HCT116 (cell line): ENCODE data around the gene WDPCP. TPM values are rescaled to one million over a fixed set of nuclear protein-coding genes. Genes with fewer than 3 reads are reported as not detected.

Experiments used
- ATAC-seq: fragments of 200-7000 bp; cut with Tn5 transposase; 2 replicates; pipeline ENCODE4 v1.9.1; 2020; ENCODE audit warnings: mild to moderate bottlenecking, moderate library complexity
- BruUV-seq: library from RNA; stranded (reverse); fragments of 400-500 nt; replicated peaks from 2 replicates; lab custom pipeline; 2021; lab: Mats Ljungman, UMichigan
- CTCF ChIA-PET: fragments of 300-600 bp; sonication (Branson Sonifier 250); formaldehyde crosslinking; loops from one replicate; lab custom pipeline; 2021; ENCODE audit warnings: antibody characterized with exemption; lab: Charles Lee
- POLR2A ChIA-PET: fragments of 300-600, 350-600 bp; sonication (Branson Sonifier 250); formaldehyde crosslinking; loops from one replicate; lab custom pipeline; 2021; ENCODE audit warnings: antibody characterized with exemption; lab: Charles Lee
- RAD21 ChIA-PET, 2 experiments: fragments of 300-600 bp; sonication (Branson Sonifier 250); formaldehyde crosslinking; loops; one replicate each; lab custom pipeline; 2023; ENCODE audit warnings: low total read pairs in 2 of 2; ENCODE audit not compliant: uncharacterized antibody in 2 of 2, unreplicated experiment in 2 of 2, low non-redundant PET in 1 of 2; lab: Charles Lee
- DNase-seq: peaks from one replicate; pipeline ENCODE4 v3.0.0-alpha.2; 2010; ENCODE audit warnings: low read depth, low spot score
- H2AFZ ChIP-seq: fragments of 200-600 bp; shearing (Covaris generic), sonication (generic); 2 replicates; pipeline ENCODE4 v1.6.1; 2017; ENCODE audit warnings: low read depth, mixed run types, mixed read lengths, antibody characterized with exemption, low read length; ENCODE audit not compliant: poor library complexity, severe bottlenecking
- H3K27ac ChIP-seq: 2 replicates; pipeline ENCODE4 v1.5.1; 2012; ENCODE audit warnings: low read depth, low read length
- H3K27me3 ChIP-seq: fragments of 200-600 bp; sonication (generic); 2 replicates; pipeline ENCODE4 v1.6.1; 2016; ENCODE audit warnings: mixed run types, low read length, mixed read lengths; ENCODE audit not compliant: insufficient read depth
- H3K36me3 ChIP-seq, 2 experiments: fragments of 200-500 bp in 1 of 2; fragments of 200-600 bp in 1 of 2; sonication (Bioruptor generic) in 1 of 2; sonication (generic) in 1 of 2; 2 replicates each; pipeline versions ENCODE4 v1.5.1 to v1.6.1; 2014 to 2016; ENCODE audit warnings: low read length in 2 of 2, inconsistent platforms in 1 of 2, mixed read lengths in 1 of 2, mixed run types in 1 of 2; ENCODE audit not compliant: insufficient read depth in 2 of 2, control insufficient read depth in 1 of 2
- H3K4me1 ChIP-seq, 2 experiments: fragments of 200-600 bp in 1 of 2; sonication (generic) in 1 of 2; 2 replicates each; pipeline versions ENCODE4 v1.5.1 to v1.6.1; 2012 to 2017; ENCODE audit warnings: low read length in 2 of 2, inconsistent platforms in 1 of 2, mild to moderate bottlenecking in 1 of 2, mixed read lengths in 1 of 2, mixed run types in 1 of 2, moderate library complexity in 1 of 2; ENCODE audit not compliant: insufficient read depth in 2 of 2, control insufficient read depth in 1 of 2
- H3K4me2 ChIP-seq: fragments of 200-600 bp; sonication (generic); 2 replicates; pipeline ENCODE4 v1.6.1; 2017; ENCODE audit warnings: mixed run types, low read length, mixed read lengths
- H3K4me3 ChIP-seq, 2 experiments: fragments of 200-600 bp in 1 of 2; sonication (generic) in 1 of 2; replicated peaks in 1 of 2; 2 replicates each; pipeline ENCODE4 v1.5.1; 2011 to 2016; ENCODE audit warnings: low read length in 2 of 2, control low read depth in 1 of 2, low read depth in 1 of 2, mild to moderate bottlenecking in 1 of 2, mixed read lengths in 1 of 2, mixed run types in 1 of 2
- H3K79me2 ChIP-seq: fragments of 200-600 bp; sonication (generic); 2 replicates; pipeline ENCODE4 v1.6.1; 2017; ENCODE audit warnings: mild to moderate bottlenecking, mixed run types, low read length, moderate library complexity, mixed read lengths; ENCODE audit not compliant: insufficient read depth
- H3K9ac ChIP-seq: fragments of 200-600 bp; sonication (generic); 2 replicates; pipeline ENCODE4 v1.6.1; 2016; ENCODE audit warnings: low read length, mixed read lengths
- H3K9me2 ChIP-seq: fragments of 200-600 bp; sonication (generic), shearing (Covaris generic); 2 replicates; pipeline ENCODE4 v1.6.1; 2017; ENCODE audit warnings: mixed run types, mild to moderate bottlenecking, moderate library complexity; ENCODE audit not compliant: insufficient read depth
- H3K9me3 ChIP-seq, 2 experiments: fragments of 200-500 bp in 1 of 2; fragments of 200-600 bp in 1 of 2; sonication (Bioruptor generic) in 1 of 2; sonication (generic) in 1 of 2; 2 replicates each; pipeline ENCODE4 v1.6.1; 2014 to 2017; ENCODE audit warnings: low read length in 2 of 2, mixed read lengths in 2 of 2, inconsistent platforms in 1 of 2, low read depth in 1 of 2, mild to moderate bottlenecking in 1 of 2, mixed run types in 1 of 2, moderate library complexity in 1 of 2; ENCODE audit not compliant: control insufficient read depth in 1 of 2, insufficient read depth in 1 of 2
- H4K20me1 ChIP-seq: fragments of 200-600 bp; sonication (generic), shearing (Covaris generic); 2 replicates; pipeline ENCODE4 v1.6.1; 2017; ENCODE audit warnings: mixed run types, mild to moderate bottlenecking, moderate library complexity; ENCODE audit not compliant: insufficient read depth
- CBX3 ChIP-seq: IDR thresholded peaks from 2 replicates; pipeline ENCODE4 v1.6.1; 2012; ENCODE audit warnings: low read depth
- CEBPB ChIP-seq: IDR thresholded peaks from 2 replicates; pipeline ENCODE4 v1.6.1; 2012; ENCODE audit warnings: low read depth
- EGR1 ChIP-seq: IDR thresholded peaks from 2 replicates; pipeline ENCODE4 v1.6.1; 2012; ENCODE audit warnings: low read depth
- ELF1 ChIP-seq: IDR thresholded peaks from 2 replicates; pipeline ENCODE4 v1.6.1; 2012; ENCODE audit warnings: low read depth, borderline replicate concordance
- EZH2 ChIP-seq: fragments of 200-600 bp; sonication (generic); IDR thresholded peaks from 2 replicates; pipeline ENCODE4 v1.6.1; 2017; ENCODE audit warnings: antibody characterized with exemption, mixed run types
- POLR2A ChIP-seq: IDR thresholded peaks from 2 replicates; pipeline ENCODE4 v1.7.0; 2011; ENCODE audit warnings: borderline replicate concordance; ENCODE audit not compliant: insufficient read depth, insufficient read length; ENCODE audit errors: extremely low read depth
- RAD21 ChIP-seq: IDR thresholded peaks from 2 replicates; pipeline ENCODE4 v1.6.1; 2012; ENCODE audit warnings: low read depth, mild to moderate bottlenecking
- SP1 ChIP-seq: IDR thresholded peaks from 2 replicates; pipeline ENCODE4 v1.6.1; 2012; ENCODE audit warnings: low read depth
- ZFX ChIP-seq: fragments of 450-650 bp; IDR thresholded peaks from 2 replicates; pipeline ENCODE4 v1.6.1; 2017
- ZNF274 ChIP-seq: fragments of 200-500 bp; sonication (Bioruptor generic); IDR thresholded peaks from 2 replicates; pipeline ENCODE4 v1.6.1; 2014; ENCODE audit warnings: mild to moderate bottlenecking, low read depth, low read length, inconsistent platforms
- intact Hi-C: fragments of 100-400 bp; cut with micrococcal nuclease; formaldehyde crosslinking; loops from 2 replicates; pipeline ENCODE4 v1.10.0; 2022
- total RNA-seq: library from RNA; stranded (reverse); gene quantifications from one replicate; pipeline ENCODE4 v1.2.1, GENCODE V29; 2021; ENCODE audit not compliant: unreplicated experiment
- TF ChIP-seq, protein P1 (sequence below): IDR thresholded peaks from 2 replicates; pipeline ENCODE4 v1.6.1; 2011; ENCODE audit warnings: mild to moderate bottlenecking, low read length, moderate library complexity; ENCODE audit not compliant: insufficient replicate concordance; ENCODE audit errors: extremely low read depth
- TF ChIP-seq, protein P2 (sequence below): IDR thresholded peaks from 2 replicates; pipeline ENCODE4 v1.6.1; 2012
- TF ChIP-seq, protein P3 (sequence below), 3 experiments: fragments of 200-600 bp in 1 of 3; sonication (generic) in 1 of 3; IDR thresholded peaks in 2 of 3; conservative IDR thresholded peaks in 1 of 3; 2 replicates each; pipeline ENCODE4 v1.5.1; 2012 to 2017; ENCODE audit warnings: low read depth in 2 of 3, low read length in 2 of 3, antibody characterized with exemption in 1 of 3, borderline replicate concordance in 1 of 3, control low read depth in 1 of 3, mild to moderate bottlenecking in 1 of 3, mixed read lengths in 1 of 3, mixed run types in 1 of 3, moderate library complexity in 1 of 3; ENCODE audit not compliant: insufficient read depth in 1 of 3

Gene WDPCP
- total RNA-seq, 1 experiment from 2014 or later, result 4.1 TPM

DNA sequence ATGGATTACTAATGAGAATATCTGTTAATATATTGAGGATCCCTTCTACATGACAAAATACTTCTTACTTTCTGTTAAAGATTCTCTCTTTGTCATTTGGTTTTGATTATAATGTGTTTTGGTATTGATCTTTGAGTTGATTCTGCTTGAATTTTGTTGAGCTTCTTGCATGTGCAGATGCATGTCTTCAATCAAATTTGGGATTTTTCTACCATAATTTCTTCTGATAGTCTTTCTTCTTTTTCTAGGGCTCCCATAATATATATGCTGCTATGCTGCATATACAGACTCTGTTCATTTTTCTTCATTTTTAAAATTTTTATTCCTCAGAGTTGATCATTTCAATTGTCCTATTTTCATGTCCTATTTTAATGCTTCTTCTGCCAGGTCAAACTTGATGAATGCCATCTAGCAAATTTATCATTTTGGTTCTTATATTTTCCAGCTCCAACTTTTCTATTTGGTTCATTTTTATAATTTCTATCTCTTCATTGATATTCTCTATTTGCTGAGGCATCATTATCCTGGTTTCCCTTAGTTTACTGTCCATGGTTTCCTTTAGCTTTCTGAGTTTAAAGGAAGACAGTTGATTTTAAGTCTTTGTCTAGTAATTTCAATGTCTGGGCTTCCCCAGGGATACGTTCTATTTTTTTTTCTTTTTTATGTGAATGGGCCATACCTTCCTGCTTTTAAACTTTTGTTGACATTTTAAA lies 244.7 kb downstream of the WDPCP start:
- H3K4me3 ChIP-seq, result no peak overlapping the region
- H4K20me1 ChIP-seq, result no peaks in the 10 kb centered on the region
- H3K9me2 ChIP-seq, result no peaks in the 10 kb centered on the region
- ATAC-seq, result no peak
- no peaks in the 10 kb centered on the region for H3K27me3 ChIP-seq
- no peaks in the 10 kb centered on the region for H3K4me1 ChIP-seq
- H3K79me2 ChIP-seq, result no peaks in the 10 kb centered on the region
- ChIA-PET POLR2A (no interaction called here), RAD21 (no interaction called here), CTCF (no interaction called here)
- H3K9me3 ChIP-seq, result no peaks in the 10 kb centered on the region; a peak in 1 of 4 replicates
- DNase-seq, result no peak
- TF ChIP-seq CBX3 (no peak), ZFX (no peak), ELF1 (no peak), RAD21 (no peak), SP1 (no peak), CEBPB (no peak), EZH2 (no peak), EGR1 (no peak), POLR2A (no peak), ZNF274 (no peak)
- TF ChIP-seq, protein P1, sequence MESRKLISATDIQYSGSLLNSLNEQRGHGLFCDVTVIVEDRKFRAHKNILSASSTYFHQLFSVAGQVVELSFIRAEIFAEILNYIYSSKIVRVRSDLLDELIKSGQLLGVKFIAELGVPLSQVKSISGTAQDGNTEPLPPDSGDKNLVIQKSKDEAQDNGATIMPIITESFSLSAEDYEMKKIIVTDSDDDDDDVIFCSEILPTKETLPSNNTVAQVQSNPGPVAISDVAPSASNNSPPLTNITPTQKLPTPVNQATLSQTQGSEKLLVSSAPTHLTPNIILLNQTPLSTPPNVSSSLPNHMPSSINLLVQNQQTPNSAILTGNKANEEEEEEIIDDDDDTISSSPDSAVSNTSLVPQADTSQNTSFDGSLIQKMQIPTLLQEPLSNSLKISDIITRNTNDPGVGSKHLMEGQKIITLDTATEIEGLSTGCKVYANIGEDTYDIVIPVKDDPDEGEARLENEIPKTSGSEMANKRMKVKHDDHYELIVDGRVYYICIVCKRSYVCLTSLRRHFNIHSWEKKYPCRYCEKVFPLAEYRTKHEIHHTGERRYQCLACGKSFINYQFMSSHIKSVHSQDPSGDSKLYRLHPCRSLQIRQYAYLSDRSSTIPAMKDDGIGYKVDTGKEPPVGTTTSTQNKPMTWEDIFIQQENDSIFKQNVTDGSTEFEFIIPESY, result no peak
- TF ChIP-seq, protein P2, sequence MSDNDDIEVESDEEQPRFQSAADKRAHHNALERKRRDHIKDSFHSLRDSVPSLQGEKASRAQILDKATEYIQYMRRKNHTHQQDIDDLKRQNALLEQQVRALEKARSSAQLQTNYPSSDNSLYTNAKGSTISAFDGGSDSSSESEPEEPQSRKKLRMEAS, result no peak
- TF ChIP-seq, protein P3, sequence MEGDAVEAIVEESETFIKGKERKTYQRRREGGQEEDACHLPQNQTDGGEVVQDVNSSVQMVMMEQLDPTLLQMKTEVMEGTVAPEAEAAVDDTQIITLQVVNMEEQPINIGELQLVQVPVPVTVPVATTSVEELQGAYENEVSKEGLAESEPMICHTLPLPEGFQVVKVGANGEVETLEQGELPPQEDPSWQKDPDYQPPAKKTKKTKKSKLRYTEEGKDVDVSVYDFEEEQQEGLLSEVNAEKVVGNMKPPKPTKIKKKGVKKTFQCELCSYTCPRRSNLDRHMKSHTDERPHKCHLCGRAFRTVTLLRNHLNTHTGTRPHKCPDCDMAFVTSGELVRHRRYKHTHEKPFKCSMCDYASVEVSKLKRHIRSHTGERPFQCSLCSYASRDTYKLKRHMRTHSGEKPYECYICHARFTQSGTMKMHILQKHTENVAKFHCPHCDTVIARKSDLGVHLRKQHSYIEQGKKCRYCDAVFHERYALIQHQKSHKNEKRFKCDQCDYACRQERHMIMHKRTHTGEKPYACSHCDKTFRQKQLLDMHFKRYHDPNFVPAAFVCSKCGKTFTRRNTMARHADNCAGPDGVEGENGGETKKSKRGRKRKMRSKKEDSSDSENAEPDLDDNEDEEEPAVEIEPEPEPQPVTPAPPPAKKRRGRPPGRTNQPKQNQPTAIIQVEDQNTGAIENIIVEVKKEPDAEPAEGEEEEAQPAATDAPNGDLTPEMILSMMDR (IDR thresholded peaks at IDR 0.05 in 2 of 3, conservative IDR thresholded peaks at IDR 0.05 in 1 of 3; ENCODE audit: borderline replicate concordance in 1 of 3, insufficient read depth in 1 of 3, low read depth in 2 of 3, low read length in 2 of 3), result no peak
- no peak overlapping the region for H3K4me2 ChIP-seq
- no peaks in the 10 kb centered on the region for H3K36me3 ChIP-seq
- BruUV-seq, result no TSS peak
- intact Hi-C loops, result no loop called here
- no peak overlapping the region for H2AFZ ChIP-seq
- H3K27ac ChIP-seq, result no peak overlapping the region
- H3K9ac ChIP-seq, result no peak overlapping the region
